ENCODE data around the gene CNOT4. TPM values are rescaled to one million over a fixed set of nuclear protein-coding genes. Genes with fewer than 3 reads are reported as not detected.

The CNOT4 gene
- total RNA-seq, 3 donors from 2014 or later, result 21.6 to 31.6 (median 22.2) TPM

- Histone ChIP-seq H3K36me3 (no peaks in the 10 kb centered on the region), H3K27ac (no peak overlapping the region), H3K27me3 (no peaks in the 10 kb centered on the region), H3K4me3 (no peak overlapping the region), H3K4me1 (no peaks in the 10 kb centered on the region), H3K9me3 (no peaks in the 10 kb centered on the region)
- TF ChIP-seq, protein P1, sequence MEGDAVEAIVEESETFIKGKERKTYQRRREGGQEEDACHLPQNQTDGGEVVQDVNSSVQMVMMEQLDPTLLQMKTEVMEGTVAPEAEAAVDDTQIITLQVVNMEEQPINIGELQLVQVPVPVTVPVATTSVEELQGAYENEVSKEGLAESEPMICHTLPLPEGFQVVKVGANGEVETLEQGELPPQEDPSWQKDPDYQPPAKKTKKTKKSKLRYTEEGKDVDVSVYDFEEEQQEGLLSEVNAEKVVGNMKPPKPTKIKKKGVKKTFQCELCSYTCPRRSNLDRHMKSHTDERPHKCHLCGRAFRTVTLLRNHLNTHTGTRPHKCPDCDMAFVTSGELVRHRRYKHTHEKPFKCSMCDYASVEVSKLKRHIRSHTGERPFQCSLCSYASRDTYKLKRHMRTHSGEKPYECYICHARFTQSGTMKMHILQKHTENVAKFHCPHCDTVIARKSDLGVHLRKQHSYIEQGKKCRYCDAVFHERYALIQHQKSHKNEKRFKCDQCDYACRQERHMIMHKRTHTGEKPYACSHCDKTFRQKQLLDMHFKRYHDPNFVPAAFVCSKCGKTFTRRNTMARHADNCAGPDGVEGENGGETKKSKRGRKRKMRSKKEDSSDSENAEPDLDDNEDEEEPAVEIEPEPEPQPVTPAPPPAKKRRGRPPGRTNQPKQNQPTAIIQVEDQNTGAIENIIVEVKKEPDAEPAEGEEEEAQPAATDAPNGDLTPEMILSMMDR (IDR thresholded peaks at IDR 0.05), result no peak
- TF ChIP-seq POLR2A (IDR thresholded peaks at IDR 0.05) (no peak), POLR2AphosphoS5 (IDR thresholded peaks at IDR 0.05) (no peak)
- intact Hi-C loops (cut with DNase I; ENCODE audit: low total_unique reads), result no loop called here
- DNase-seq (ENCODE audit: low spot score in 2 of 2), result no peak
Measured at GRCh38 chr7:135410543-135410942, 99.4 kb downstream of the CNOT4 start.

DNA sequence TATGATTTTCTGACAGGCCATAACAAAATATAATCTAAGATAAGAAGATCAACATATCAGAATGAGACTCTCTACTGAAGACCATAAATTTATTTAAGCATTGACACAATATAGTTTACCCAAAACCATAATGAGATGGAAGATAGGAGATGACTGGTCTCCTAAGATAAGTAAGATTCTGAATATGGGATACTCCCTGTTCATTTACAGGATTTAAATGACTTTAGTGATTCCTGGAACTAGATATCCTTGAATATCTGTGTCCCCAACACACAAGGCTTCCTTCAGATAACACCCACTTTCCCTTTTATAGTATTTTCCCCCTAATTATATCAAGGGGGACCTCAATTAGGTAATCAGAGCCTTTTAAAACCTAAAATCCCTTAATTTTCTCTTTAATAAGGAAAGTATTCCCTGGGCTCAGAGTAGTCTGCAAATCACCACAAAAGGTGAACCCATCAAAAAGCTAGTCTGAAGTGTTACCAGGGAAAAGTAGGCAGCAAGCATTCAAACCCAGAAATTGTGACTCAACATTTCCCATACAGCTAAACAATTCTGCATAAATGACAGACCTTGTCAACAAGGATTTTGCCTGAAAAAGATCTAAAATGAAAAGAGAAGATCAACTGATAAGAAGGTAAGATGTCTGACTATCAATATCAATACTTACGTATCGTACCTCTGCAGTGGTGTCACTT is 99.9 kb downstream of the CNOT4 start:
- no peak overlapping the region for H3K27ac ChIP-seq
- no peaks in the 10 kb centered on the region for H3K27me3 ChIP-seq
- intact Hi-C loops (cut with DNase I; ENCODE audit: low total_unique reads), result no loop called here
- no peak for TF ChIP-seq POLR2A (IDR thresholded peaks at IDR 0.05)
- TF ChIP-seq, protein P1 (IDR thresholded peaks at IDR 0.05), result no peak
- DNase-seq (ENCODE audit: low spot score in 2 of 2), result no peak
- no peaks in the 10 kb centered on the region for H3K36me3 ChIP-seq
- no peaks in the 10 kb centered on the region for H3K4me1 ChIP-seq
- H3K4me3 ChIP-seq, result no peak overlapping the region
- H3K9me3 ChIP-seq, result no peaks in the 10 kb centered on the region

DNA sequence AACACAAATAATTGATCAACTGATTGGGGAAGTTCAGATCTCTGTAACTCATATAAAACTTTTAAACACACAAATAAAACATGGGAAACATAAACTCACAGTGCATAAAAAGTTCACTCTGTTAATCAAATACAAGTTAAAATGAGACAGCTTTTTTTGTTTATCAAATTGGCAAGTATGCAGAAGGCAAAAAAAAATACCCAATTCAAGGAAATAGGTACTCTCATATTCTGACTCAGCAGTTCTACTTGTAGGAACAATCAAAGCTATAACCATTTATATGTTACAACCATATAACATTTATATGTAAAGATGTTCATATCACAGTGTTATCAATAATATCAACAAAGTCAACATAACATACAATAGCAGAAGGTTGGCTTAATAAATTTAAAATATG is 102.0 kb downstream of the CNOT4 start:
- H3K27ac ChIP-seq, result no peak overlapping the region
- H3K4me3 ChIP-seq, result no peak overlapping the region
- TF ChIP-seq POLR2A (IDR thresholded peaks at IDR 0.05), result no peak
- TF ChIP-seq POLR2AphosphoS5 (IDR thresholded peaks at IDR 0.05), result no peak
- TF ChIP-seq, protein P1 (IDR thresholded peaks at IDR 0.05), result no peak
- no peaks in the 10 kb centered on the region for H3K36me3 ChIP-seq
- no peaks in the 10 kb centered on the region for H3K9me3 ChIP-seq
- H3K4me1 ChIP-seq, result no peaks in the 10 kb centered on the region
- DNase-seq (ENCODE audit: low spot score in 2 of 2), result no peak
- intact Hi-C loops (cut with DNase I; ENCODE audit: low total_unique reads), result no loop called here
- no peaks in the 10 kb centered on the region for H3K27me3 ChIP-seq

DNA sequence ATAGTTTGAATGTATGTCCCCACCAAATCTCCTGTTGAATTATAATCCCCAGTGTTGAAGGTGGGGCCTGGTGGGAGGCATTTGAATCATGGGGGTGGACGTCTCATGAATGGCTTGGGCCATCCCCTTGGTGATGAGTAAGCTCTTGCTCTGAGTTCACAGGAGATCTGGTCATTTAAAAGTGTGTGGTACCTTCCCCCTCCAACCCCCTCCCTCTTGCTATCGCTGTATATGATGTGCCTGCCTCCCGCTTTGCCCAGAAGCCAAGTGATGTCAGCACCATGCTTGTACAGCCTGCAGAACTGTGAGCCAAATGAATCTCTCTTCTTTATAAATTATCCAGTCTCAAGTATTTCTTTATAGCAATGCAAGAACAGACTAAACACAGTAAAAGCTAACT is 103.0 kb downstream of the CNOT4 start:
- no peak overlapping the region for H3K4me3 ChIP-seq
- H3K9me3 ChIP-seq, result no peaks in the 10 kb centered on the region
- no peak overlapping the region for H3K27ac ChIP-seq
- H3K36me3 ChIP-seq, result no peaks in the 10 kb centered on the region
- H3K27me3 ChIP-seq, result no peaks in the 10 kb centered on the region
- no peak for DNase-seq (ENCODE audit: low spot score in 2 of 2)
- H3K4me1 ChIP-seq, result no peaks in the 10 kb centered on the region
- TF ChIP-seq POLR2A (IDR thresholded peaks at IDR 0.05) (no peak), POLR2AphosphoS5 (IDR thresholded peaks at IDR 0.05) (no peak)
- TF ChIP-seq, protein P1 (IDR thresholded peaks at IDR 0.05), result no peak
- intact Hi-C loops (cut with DNase I; ENCODE audit: low total_unique reads), result no loop called here

- no peak overlapping the region for H3K27ac ChIP-seq
- TF ChIP-seq, protein P1 (IDR thresholded peaks at IDR 0.05), result no peak
- no peak for TF ChIP-seq POLR2A (IDR thresholded peaks at IDR 0.05)
- no peak for TF ChIP-seq POLR2AphosphoS5 (IDR thresholded peaks at IDR 0.05)
- DNase-seq (ENCODE audit: low spot score in 2 of 2), result no peak
- H3K36me3 ChIP-seq, result no peaks in the 10 kb centered on the region
- H3K4me1 ChIP-seq, result no peaks in the 10 kb centered on the region
- H3K4me3 ChIP-seq, result no peak overlapping the region
- H3K27me3 ChIP-seq, result no peaks in the 10 kb centered on the region
- H3K9me3 ChIP-seq, result no peaks in the 10 kb centered on the region
- intact Hi-C loops (cut with DNase I; ENCODE audit: low total_unique reads), result no loop called here
Measured at GRCh38 chr7:135405969-135406368, 103.9 kb downstream of the CNOT4 start.

All from breast epithelium (tissue), 4 donors.